ENCODE data around the gene MMD. TPM values are rescaled to one million over a fixed set of nuclear protein-coding genes. Genes with fewer than 3 reads are reported as not detected.

MMD gene
- total and polyA plus RNA-seq, 2 of the 13 experiments (the other 11 are each of a cell fraction or from before 2014, with no cell fraction given) = 121 to 225 TPM

DNA sequence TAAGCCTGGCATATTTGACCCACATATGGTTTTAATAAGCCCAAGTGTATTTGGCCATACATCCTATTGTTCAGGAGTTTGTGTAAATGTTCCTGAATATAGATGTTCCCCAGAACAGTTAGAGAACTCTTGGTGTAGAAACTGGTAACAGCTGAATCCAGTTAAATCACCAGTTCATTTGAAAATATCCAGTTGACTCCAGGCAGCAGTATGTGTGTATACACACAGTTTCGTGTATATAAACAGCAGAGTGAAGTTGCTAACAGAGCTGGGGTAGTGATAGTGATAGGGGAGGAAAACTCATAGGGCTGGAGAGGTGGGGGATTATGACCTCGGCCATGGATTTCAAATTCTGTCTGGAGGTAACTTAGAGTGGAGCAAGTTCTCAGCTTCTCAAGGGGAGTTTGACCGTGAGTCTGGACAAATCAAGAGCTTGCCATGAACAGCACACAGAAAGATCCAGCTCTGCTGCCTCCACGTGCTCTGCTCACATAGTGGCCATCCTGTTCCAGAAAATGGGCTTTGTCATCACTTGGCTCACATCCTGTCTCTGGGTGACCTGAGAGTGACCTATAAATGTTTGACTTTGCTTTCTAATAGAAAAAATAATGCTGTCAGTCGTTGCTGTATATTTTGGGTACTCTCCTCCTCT lies 30.6 kb upstream of the MMD start (continued):
- TF ChIP-seq ZBTB39 (CRISPR knock-in tag; IDR thresholded peaks at IDR 0.05) = no peak
- TF ChIP-seq ZC3H4 (CRISPR knock-in tag; IDR thresholded peaks at IDR 0.05; ENCODE audit: borderline replicate concordance) = no peak
- TF ChIP-seq, protein P1, sequence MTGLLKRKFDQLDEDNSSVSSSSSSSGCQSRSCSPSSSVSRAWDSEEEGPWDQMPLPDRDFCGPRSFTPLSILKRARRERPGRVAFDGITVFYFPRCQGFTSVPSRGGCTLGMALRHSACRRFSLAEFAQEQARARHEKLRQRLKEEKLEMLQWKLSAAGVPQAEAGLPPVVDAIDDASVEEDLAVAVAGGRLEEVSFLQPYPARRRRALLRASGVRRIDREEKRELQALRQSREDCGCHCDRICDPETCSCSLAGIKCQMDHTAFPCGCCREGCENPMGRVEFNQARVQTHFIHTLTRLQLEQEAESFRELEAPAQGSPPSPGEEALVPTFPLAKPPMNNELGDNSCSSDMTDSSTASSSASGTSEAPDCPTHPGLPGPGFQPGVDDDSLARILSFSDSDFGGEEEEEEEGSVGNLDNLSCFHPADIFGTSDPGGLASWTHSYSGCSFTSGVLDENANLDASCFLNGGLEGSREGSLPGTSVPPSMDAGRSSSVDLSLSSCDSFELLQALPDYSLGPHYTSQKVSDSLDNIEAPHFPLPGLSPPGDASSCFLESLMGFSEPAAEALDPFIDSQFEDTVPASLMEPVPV (CRISPR knock-in tag; IDR thresholded peaks at IDR 0.05) = 0 out of 2 replicates have a peak, but pooled peaks have one; percentile 18
- TF ChIP-seq TBX2 (CRISPR knock-in tag; IDR thresholded peaks at IDR 0.05; ENCODE audit: borderline replicate concordance) = 0 out of 2 replicates have a peak, but pooled peaks have one; percentile 21
- TF ChIP-seq NFE2 (CRISPR knock-in tag; IDR thresholded peaks at IDR 0.05) = peak; percentile 48; the same call in 1 of the 2 replicates
- TF ChIP-seq, protein P2, sequence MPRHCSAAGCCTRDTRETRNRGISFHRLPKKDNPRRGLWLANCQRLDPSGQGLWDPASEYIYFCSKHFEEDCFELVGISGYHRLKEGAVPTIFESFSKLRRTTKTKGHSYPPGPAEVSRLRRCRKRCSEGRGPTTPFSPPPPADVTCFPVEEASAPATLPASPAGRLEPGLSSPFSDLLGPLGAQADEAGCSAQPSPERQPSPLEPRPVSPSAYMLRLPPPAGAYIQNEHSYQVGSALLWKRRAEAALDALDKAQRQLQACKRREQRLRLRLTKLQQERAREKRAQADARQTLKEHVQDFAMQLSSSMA (CRISPR knock-in tag; IDR thresholded peaks at IDR 0.05) = no peak
- TF ChIP-seq XBP1 (CRISPR knock-in tag; IDR thresholded peaks at IDR 0.05) = no peak
- no peak for TF ChIP-seq TEAD3 (CRISPR knock-in tag; optimal IDR thresholded peaks at IDR 0.05; ENCODE audit: borderline replicate concordance)
- TF ChIP-seq TRIM22 (IDR thresholded peaks at IDR 0.05) = no peak
- peak; percentile 87 for TF ChIP-seq MED1 (CRISPR knock-in tag; IDR thresholded peaks at IDR 0.05)
- TF ChIP-seq ERF (CRISPR knock-in tag; IDR thresholded peaks at IDR 0.05) = peak; percentile 58; the same call in 1 of the 2 replicates
- no peak for TF ChIP-seq DBP (CRISPR knock-in tag; IDR thresholded peaks at IDR 0.05; ENCODE audit: not compliant biosample characterization)
- TF ChIP-seq ZNF407 (CRISPR knock-in tag; IDR thresholded peaks at IDR 0.05; ENCODE audit: not compliant biosample characterization) = no peak
- TF ChIP-seq CBFB (CRISPR knock-in tag; IDR thresholded peaks at IDR 0.05) = no peak
